ENCODE results near the gene IPCEF1.

- no peak for TF ChIP-seq CTCF (conservative IDR thresholded peaks at IDR 0.05 in 1 of 2, IDR thresholded peaks at IDR 0.05 in 1 of 2; ENCODE audit: low read depth in 1 of 2, low read length in 2 of 2)
- no peak for TF ChIP-seq EZH2 (IDR thresholded peaks at IDR 0.05; ENCODE audit: low read length, missing control alignments)
Observed at GRCh38 chr6:154403788-154404187, 47.2 kb upstream of the IPCEF1 start.

Measured in fibroblast of lung (primary cell).